DOHH2 (cell line): ENCODE data around the gene EPHA3.

ENCODE experiments used
- H3F3A ChIP-seq: fragments of 200-600 bp; sonication (generic), shearing (Covaris generic); 2 replicates; pipeline ENCODE4 v1.6.0; 2016; ENCODE audit warnings: antibody characterized with exemption, mild to moderate bottlenecking; ENCODE audit not compliant: control insufficient read depth, insufficient read depth
- H3K27ac ChIP-seq: fragments of 200-600 bp; sonication (generic); 2 replicates; pipeline ENCODE4 v1.5.1; 2014; ENCODE audit warnings: low read depth, mild to moderate bottlenecking, low read length, moderate library complexity
- H3K27me3 ChIP-seq: fragments of 200-600 bp; sonication (generic); 2 replicates; pipeline ENCODE4 v1.6.1; 2014; ENCODE audit warnings: mild to moderate bottlenecking, low read length, mixed read lengths; ENCODE audit not compliant: control insufficient read depth
- H3K36me3 ChIP-seq: fragments of 200-600 bp; sonication (generic); 2 replicates; pipeline ENCODE4 v1.6.1; 2014; ENCODE audit warnings: mild to moderate bottlenecking, low read length, moderate library complexity, mixed read lengths; ENCODE audit not compliant: control insufficient read depth
- H3K4me1 ChIP-seq: fragments of 200-600 bp; sonication (generic); 2 replicates; pipeline ENCODE4 v1.6.1; 2014; ENCODE audit warnings: mild to moderate bottlenecking, low read length, mixed read lengths; ENCODE audit not compliant: control insufficient read depth
- H3K4me2 ChIP-seq: fragments of 200-600 bp; sonication (generic); 2 replicates; pipeline ENCODE4 v1.6.0; 2014; ENCODE audit warnings: mild to moderate bottlenecking, low read length, moderate library complexity
- H3K4me3 ChIP-seq: fragments of 200-600 bp; sonication (generic); 2 replicates; pipeline ENCODE4 v1.5.1; 2014; ENCODE audit warnings: mild to moderate bottlenecking, low read length, mixed read lengths
- H3K79me2 ChIP-seq: fragments of 200-600 bp; sonication (generic); 2 replicates; pipeline ENCODE4 v1.6.1; 2014; ENCODE audit warnings: mild to moderate bottlenecking, low read length, mixed read lengths; ENCODE audit not compliant: control insufficient read depth
- H3K9me2 ChIP-seq: fragments of 200-600 bp; sonication (generic); replicated peaks from 2 replicates; pipeline ENCODE4 v1.6.1; 2014; ENCODE audit warnings: mild to moderate bottlenecking, low read length, mixed read lengths; ENCODE audit not compliant: control insufficient read depth
- H3K9me3 ChIP-seq: fragments of 200-600 bp; sonication (generic); 2 replicates; pipeline ENCODE4 v1.6.1; 2014; ENCODE audit warnings: antibody characterized with exemption, low read length, mixed read lengths; ENCODE audit not compliant: control insufficient read depth, insufficient read depth
- H4K20me1 ChIP-seq: fragments of 200-600 bp; sonication (generic); 2 replicates; pipeline ENCODE4 v1.6.0; 2014; ENCODE audit warnings: low read depth, mild to moderate bottlenecking, antibody characterized with exemption, low read length, moderate library complexity; ENCODE audit not compliant: control insufficient read depth, insufficient read depth
- CTCF ChIP-seq: fragments of 200-600 bp; sonication (generic); IDR thresholded peaks from one replicate; pipeline ENCODE4 v1.5.1; 2014; ENCODE audit warnings: antibody characterized with exemption, mild to moderate bottlenecking, low read depth, low read length; ENCODE audit not compliant: poor library complexity, severe bottlenecking
- EZH2phosphoT487 ChIP-seq: fragments of 200-600 bp; sonication (generic); IDR thresholded peaks from 2 replicates; pipeline ENCODE4 v1.6.1; 2017; ENCODE audit warnings: borderline replicate concordance, mild to moderate bottlenecking, antibody characterized with exemption, low read length, moderate library complexity, mixed read lengths

Gene EPHA3

GRCh38 chr3:89270201-89270600 lies 162.8 kb downstream of the EPHA3 start:
- H3K9me2 ChIP-seq, result no peaks in the 10 kb centered on the region
- H3K79me2 ChIP-seq, result no peaks in the 10 kb centered on the region
- H4K20me1 ChIP-seq, result no peaks in the 10 kb centered on the region
- H3F3A ChIP-seq, result no peaks in the 10 kb centered on the region
- H3K4me2 ChIP-seq, result no peak overlapping the region
- no peaks in the 10 kb centered on the region for H3K27me3 ChIP-seq
- no peaks in the 10 kb centered on the region for H3K9me3 ChIP-seq
- no peaks in the 10 kb centered on the region for H3K4me1 ChIP-seq
- TF ChIP-seq CTCF, result no peak
- no peak for TF ChIP-seq EZH2phosphoT487
- no peak overlapping the region for H3K27ac ChIP-seq
- no peak overlapping the region for H3K4me3 ChIP-seq
- H3K36me3 ChIP-seq, result no peaks in the 10 kb centered on the region

- H3K9me3 ChIP-seq, result no peaks in the 10 kb centered on the region
- TF ChIP-seq EZH2phosphoT487 (no peak), CTCF (no peak)
- no peak overlapping the region for H3K4me2 ChIP-seq
- no peak overlapping the region for H3K27ac ChIP-seq
- H4K20me1 ChIP-seq, result no peaks in the 10 kb centered on the region
- no peaks in the 10 kb centered on the region for H3K9me2 ChIP-seq
- no peaks in the 10 kb centered on the region for H3K36me3 ChIP-seq
- no peaks in the 10 kb centered on the region for H3F3A ChIP-seq
- H3K4me3 ChIP-seq, result no peak overlapping the region
- no peaks in the 10 kb centered on the region for H3K79me2 ChIP-seq
- H3K4me1 ChIP-seq, result no peaks in the 10 kb centered on the region
- no peaks in the 10 kb centered on the region for H3K27me3 ChIP-seq
Measured at GRCh38 chr3:89275001-89275400, 167.6 kb downstream of the EPHA3 start.

- Histone ChIP-seq H3K79me2 (no peaks in the 10 kb centered on the region), H3K27ac (no peak overlapping the region), H3K9me3 (no peaks in the 10 kb centered on the region), H3K27me3 (no peaks in the 10 kb centered on the region), H3K36me3 (no peaks in the 10 kb centered on the region), H3K4me3 (no peak overlapping the region), H3K9me2 (no peaks in the 10 kb centered on the region), H3K4me2 (no peak overlapping the region), H4K20me1 (no peaks in the 10 kb centered on the region), H3K4me1 (no peaks in the 10 kb centered on the region), H3F3A (no peaks in the 10 kb centered on the region)
- TF ChIP-seq EZH2phosphoT487 (no peak), CTCF (no peak)
Measured at GRCh38 chr3:89276116-89276515, 168.7 kb downstream of the EPHA3 start.
